ENCODE measurements around the gene COLEC12.

DNA sequence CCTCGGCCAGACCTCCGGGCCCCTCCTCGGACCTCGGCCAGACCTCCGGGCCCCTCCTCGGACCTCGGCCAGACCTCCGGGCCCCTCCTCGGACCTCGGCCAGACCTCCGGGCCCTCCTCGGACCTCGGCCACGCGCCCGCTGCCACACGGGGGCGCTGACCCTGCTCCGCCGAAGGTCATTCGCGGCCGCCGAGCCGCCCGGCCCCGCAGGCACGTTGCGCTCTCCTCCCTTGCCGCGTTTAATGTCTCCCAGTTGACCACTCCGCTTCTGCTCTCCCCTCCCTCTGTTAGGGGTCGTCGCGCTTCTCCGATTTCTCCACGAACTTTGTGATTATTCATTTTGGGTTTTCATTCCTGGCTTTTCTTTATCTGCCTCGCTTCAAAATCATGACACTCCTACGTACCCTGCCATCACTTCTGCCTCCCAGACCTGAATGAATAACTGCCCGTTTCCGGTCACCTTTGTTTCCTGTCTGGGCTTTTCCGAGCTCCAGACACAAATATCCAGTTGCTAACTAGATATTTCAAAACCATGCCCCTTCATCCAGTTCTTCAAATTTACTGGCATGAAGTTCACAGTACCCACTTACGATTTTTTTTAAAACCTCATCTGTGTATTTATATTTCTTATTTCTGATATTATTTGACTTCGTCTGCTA lies 14.8 kb upstream of the COLEC12 start:
- TF ChIP-seq, protein P1, sequence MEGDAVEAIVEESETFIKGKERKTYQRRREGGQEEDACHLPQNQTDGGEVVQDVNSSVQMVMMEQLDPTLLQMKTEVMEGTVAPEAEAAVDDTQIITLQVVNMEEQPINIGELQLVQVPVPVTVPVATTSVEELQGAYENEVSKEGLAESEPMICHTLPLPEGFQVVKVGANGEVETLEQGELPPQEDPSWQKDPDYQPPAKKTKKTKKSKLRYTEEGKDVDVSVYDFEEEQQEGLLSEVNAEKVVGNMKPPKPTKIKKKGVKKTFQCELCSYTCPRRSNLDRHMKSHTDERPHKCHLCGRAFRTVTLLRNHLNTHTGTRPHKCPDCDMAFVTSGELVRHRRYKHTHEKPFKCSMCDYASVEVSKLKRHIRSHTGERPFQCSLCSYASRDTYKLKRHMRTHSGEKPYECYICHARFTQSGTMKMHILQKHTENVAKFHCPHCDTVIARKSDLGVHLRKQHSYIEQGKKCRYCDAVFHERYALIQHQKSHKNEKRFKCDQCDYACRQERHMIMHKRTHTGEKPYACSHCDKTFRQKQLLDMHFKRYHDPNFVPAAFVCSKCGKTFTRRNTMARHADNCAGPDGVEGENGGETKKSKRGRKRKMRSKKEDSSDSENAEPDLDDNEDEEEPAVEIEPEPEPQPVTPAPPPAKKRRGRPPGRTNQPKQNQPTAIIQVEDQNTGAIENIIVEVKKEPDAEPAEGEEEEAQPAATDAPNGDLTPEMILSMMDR (conservative IDR thresholded peaks at IDR 0.05; ENCODE audit: low read length): no peak
- no peak for TF ChIP-seq EZH2phosphoT487 (IDR thresholded peaks at IDR 0.05; ENCODE audit: borderline replicate concordance)
